ENCODE results near the gene KAZN.

GRCh38 chr1:14877224-14877623, 278.7 kb downstream of the KAZN start:
- TF ChIP-seq CTCF (IDR thresholded peaks at IDR 0.05 in 8 of 11, conservative IDR thresholded peaks at IDR 0.05 in 3 of 11) (no peak), POLR2AphosphoS5 (IDR thresholded peaks at IDR 0.05) (no peak), POLR2A (IDR thresholded peaks at IDR 0.05) (no peak)
